Measurements from ENCODE around the gene EFCAB13. TPM values are rescaled to one million over a fixed set of nuclear protein-coding genes. Genes with fewer than 3 reads are reported as not detected.
"Not testable (repeated sequence)": the region's sequence is repeated elsewhere in the genome, so short reads cannot be mapped to it uniquely, and the experiment has no call there.

Gene EFCAB13
- polyA plus RNA-seq, 1 donor from 2014 or later, result 10.2 TPM

DNA sequence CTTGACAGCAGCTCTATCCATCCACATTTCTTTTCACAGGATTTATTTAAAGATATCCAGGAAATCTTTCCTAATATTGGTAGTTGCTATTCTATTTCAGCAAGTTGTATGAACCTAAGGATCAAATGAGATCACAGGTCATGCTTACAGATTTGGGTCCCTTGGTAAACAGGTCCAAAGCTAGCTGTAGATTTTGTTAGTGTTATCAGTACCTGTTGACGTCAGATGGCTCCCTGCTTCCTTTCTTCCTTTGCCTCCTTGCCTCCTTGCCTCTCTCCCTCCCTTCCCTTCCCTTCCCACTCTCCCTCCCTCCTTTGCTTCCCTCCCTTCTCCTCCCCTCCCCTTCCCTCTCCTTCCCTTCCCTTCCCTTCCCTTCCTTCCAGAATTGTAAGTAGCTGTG, 76.6 kb downstream of the EFCAB13 start:
- no peaks in the 10 kb centered on the region for H3K9me3 Mint-ChIP-seq
- no peak overlapping the region for H3K4me3 Mint-ChIP-seq
- H3K27ac Mint-ChIP-seq, result no peak overlapping the region
- H3K36me3 Mint-ChIP-seq, result no peaks in the 10 kb centered on the region
- H3K4me1 Mint-ChIP-seq, result peaks cover 3 to 11% (median 7%) of the 10 kb centered on the region in 3 donors
- H3K27me3 Mint-ChIP-seq, result no peaks in the 10 kb centered on the region

DNA sequence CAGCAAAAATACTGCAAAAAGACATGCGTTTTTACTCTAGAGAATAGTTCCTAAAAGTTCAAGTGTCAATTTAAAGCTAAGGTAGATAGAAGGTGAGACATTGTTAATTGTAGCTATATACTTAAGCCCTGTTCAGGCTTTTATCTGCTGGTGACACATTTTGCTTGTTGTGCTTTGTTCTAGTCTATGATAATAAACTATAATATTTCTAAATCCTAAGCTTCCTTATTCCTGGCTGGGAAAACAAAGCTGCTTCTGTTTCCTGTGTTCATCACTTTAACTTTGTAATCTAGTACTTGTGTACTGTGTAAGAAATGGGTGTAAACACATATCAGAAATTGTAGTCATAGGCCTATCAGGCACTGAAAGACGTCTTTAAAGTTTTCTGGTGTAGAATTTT, 77.3 kb downstream of the EFCAB13 start:
- Mint-ChIP-seq H3K27ac (no peak overlapping the region), H3K4me1 (peaks cover 3 to 11% (median 7%) of the 10 kb centered on the region in 3 donors), H3K27me3 (no peaks in the 10 kb centered on the region), H3K9me3 (no peaks in the 10 kb centered on the region), H3K4me3 (no peak overlapping the region), H3K36me3 (no peaks in the 10 kb centered on the region)

DNA sequence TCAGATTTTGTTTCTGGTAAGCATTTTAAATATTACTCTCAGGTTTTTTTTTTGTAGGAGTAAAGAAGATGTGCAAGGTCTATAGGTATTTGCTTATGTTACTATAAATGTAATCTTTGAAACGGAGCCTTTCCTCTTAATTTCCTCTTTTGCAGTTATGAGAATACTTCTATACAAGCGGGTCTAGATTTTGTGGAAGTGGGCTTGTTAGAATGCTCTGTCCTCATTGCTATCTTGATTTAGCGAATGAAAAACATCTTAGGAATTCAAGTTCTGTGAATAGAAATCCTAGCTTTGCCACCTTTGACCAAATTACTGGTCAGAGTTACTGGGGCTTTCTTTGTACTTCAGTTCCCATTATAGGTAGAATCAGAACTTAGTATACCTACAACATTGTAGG, 80.3 kb downstream of the EFCAB13 start:
- Mint-ChIP-seq H3K27ac (no peak overlapping the region), H3K4me1 (peaks cover 3 to 11% (median 7%) of the 10 kb centered on the region in 3 donors), H3K36me3 (peaks cover 5% of the 10 kb centered on the region), H3K27me3 (no peaks in the 10 kb centered on the region), H3K9me3 (no peaks in the 10 kb centered on the region), H3K4me3 (no peak overlapping the region)

DNA sequence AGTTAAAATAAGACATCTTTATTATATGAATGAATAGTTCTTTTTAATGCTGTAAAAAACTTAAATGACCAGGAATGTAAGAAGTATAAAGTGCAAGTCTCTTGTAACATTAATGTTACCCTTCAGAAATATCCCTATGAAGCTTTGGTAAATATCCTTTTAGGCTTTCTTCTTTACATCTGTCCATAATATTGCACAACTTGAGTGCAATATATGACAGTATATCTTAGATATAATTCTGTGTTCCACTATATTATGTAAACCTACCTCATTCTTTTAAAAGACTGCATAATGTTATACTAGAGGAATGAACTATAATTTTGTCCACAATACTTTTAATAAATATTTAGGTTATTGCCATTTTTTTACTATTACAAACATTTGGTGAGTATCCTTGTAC, 81.1 kb downstream of the EFCAB13 start:
- Mint-ChIP-seq H3K9me3 (no peaks in the 10 kb centered on the region), H3K27ac (no peak overlapping the region), H3K27me3 (no peaks in the 10 kb centered on the region), H3K4me1 (peaks cover 3 to 11% (median 7%) of the 10 kb centered on the region in 3 donors), H3K36me3 (peaks cover 12% of the 10 kb centered on the region), H3K4me3 (no peak overlapping the region)

DNA sequence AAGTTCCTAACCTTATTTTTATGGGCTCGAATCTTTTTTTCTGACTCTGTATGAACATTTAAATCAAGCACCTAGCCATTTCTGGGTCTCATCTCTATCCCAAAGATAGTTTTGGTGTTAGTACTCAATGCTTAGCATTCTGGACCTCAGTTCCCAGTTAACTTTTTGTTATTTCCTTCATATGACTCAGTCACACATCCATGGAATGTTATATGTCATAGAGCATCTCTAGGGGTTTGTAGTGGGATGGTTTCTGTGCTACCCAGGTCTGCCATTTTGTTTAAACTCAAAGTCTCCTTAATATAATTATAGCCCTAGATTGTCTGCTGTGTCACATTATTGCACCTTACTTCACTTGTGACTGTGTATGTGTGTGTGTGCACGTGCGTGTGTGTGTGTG, 90.1 kb downstream of the EFCAB13 start:
- Mint-ChIP-seq H3K4me3 (no peak overlapping the region), H3K27me3 (no peaks in the 10 kb centered on the region), H3K4me1 (no peaks in the 10 kb centered on the region), H3K36me3 (peaks cover 31% of the 10 kb centered on the region), H3K27ac (no peak overlapping the region), H3K9me3 (no peaks in the 10 kb centered on the region)

DNA sequence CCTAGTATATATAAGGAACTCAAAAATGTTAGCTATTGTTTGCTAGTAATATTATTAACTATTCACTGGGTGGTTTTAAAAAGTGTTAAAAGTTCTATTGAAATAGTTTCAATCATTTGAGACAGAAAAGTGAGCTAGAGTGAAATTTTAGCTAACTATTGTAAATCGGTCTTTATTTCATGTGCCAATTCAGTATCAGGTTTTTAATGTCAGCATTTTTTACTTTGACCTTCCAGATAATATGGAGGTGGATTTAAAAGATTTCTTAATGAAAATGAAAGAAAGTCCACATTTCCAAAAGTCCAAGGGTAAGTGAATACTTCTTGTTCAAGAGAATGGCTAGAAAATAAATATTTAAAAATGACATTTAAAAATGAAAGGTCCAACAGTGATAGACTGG, 90.9 kb downstream of the EFCAB13 start:
- no peaks in the 10 kb centered on the region for H3K27me3 Mint-ChIP-seq
- no peak overlapping the region for H3K4me3 Mint-ChIP-seq
- peaks cover 26% of the 10 kb centered on the region for H3K36me3 Mint-ChIP-seq
- H3K27ac Mint-ChIP-seq, result no peak overlapping the region
- no peaks in the 10 kb centered on the region for H3K4me1 Mint-ChIP-seq
- H3K9me3 Mint-ChIP-seq, result no peaks in the 10 kb centered on the region

DNA sequence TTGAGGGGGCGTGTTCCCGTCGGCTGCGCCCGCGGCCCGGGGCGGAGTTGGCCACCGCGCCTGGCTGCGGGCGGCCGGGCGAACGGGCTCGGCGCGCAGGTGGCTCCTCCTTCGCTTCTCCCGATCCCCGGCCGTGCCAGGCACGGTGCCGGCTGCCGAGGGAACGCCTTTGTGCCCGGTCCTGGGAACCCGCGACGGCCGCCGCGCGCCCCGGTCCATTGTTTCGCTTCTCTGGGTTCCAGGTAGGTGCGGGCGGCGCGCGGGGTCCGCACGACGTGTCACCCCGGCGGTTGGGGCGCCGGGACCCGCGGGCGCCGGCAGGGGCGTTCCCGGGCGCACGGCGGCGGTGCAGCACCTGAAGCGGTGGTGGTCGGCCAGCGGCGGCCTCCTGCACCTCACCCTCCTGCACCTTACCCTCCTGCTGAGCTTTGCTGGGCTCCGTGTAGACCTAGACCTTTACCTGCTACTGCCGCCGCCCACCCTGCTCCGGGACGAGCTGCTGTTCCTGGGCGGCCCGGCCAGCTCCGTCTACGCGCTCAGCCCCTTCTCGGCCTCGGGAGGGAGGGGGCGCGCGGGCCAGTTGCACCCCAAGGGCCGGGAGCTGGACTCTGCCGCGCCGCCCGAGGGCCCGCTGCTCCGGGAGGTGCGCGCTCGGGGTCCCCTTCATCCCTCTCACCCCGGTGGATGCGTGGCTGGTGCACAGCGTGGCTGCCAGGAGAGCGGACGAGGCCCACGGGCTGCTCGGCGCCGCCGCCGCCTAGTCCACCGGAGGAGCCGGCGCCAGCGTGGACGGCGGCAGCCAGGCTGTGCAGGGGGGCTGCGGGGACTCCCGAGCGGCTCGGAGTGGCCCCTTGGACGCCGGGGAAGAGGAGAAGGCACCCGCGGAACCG, 99.9 kb downstream of the EFCAB13 start:
- Mint-ChIP-seq H3K27ac (no peak overlapping the region), H3K27me3 (peaks cover 7% of the 10 kb centered on the region), H3K4me1 (peaks cover 0 to 7% (median 3%) of the 10 kb centered on the region in 3 donors), H3K36me3 (peaks cover 11% of the 10 kb centered on the region), H3K9me3 (peaks cover 4 to 5% (median 4%) of the 10 kb centered on the region in 3 donors), H3K4me3 (peak overlapping the region; percentile 29 to 90 (median 70))

DNA sequence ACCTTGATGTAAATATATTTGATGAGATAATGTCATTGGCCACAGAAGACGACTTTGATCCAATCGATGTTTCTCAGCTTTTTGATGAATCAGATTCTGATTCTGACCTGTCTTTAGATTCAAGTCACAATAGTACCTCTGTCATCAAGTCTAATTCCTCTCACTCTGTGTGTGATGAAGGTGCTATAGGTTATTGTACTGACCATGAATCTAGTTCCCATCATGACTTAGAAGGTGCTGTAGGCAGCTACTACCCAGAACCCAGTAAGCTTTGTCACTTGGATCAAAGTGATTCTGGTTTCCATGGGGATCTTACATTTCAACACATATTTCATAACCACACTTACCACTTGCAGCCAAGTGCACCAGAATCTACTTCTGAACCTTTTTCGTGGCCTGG, 101.5 kb downstream of the EFCAB13 start:
- peak overlapping the region in 1 of 4 donors; percentile 28 for H3K4me3 Mint-ChIP-seq
- not testable (repeated sequence) for H3K36me3 Mint-ChIP-seq, H3K27me3 Mint-ChIP-seq, H3K4me1 Mint-ChIP-seq, H3K9me3 Mint-ChIP-seq, H3K27ac Mint-ChIP-seq

DNA sequence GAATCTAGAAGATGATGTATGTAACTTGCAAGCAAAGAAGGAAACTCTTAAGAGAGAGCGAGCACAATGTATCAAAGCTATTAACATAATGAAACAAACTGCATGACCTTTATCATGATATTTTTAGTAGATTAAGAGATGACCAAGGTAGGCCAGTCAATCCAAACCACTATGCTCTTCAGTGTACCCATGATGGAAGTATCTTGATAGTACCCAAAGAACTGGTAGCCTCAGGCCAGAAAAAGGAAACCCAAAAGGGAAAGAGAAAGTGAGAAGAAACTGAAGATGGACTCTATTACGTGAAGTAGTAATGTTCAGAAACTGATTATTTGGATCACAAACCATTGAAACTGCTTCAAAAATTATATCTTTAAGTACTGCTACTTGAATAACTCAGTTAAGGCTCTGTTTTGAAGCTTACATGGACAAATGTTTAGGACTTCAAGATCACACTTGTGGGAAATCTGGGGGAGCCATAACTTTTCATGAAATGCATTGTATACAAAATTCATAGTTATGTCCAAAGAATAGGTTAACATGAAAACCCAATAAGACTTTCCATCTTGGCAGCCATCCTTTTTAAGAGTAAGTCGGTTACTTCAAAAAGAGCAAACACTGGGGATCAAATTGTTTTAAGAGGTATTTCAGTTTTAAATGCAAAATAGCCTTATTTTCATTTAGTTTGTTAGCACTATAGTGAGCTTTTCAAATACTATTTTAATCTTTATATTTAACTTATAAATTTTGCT, 102.3 kb downstream of the EFCAB13 start:
- not testable (repeated sequence) for H3K4me1 Mint-ChIP-seq, H3K27ac Mint-ChIP-seq, H3K9me3 Mint-ChIP-seq, H3K36me3 Mint-ChIP-seq, H3K27me3 Mint-ChIP-seq
- H3K4me3 Mint-ChIP-seq, result peak overlapping the region in 1 of 4 donors; percentile 14

DNA sequence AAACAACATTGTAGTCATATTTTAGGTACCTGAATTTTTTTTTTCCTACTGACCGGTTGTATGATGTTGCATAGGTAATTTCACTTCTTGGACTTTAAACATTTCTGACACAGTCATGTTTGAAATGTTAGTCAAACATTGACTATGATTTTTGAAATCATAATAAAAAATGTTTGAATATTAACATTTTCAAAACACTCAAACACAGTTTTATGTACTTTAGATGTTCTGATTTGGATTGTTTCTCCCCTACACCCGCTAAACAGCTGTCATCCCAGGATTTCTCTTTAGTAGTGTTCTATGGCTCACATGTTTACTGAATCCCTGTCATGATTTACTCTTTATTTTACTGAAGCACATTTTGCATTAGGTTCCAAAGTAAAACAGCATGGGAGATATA, 104.2 kb downstream of the EFCAB13 start:
- H3K27me3 Mint-ChIP-seq, result peaks cover 6% of the 10 kb centered on the region
- no peak overlapping the region for H3K4me3 Mint-ChIP-seq
- H3K36me3 Mint-ChIP-seq, result peaks cover 9% of the 10 kb centered on the region
- H3K27ac Mint-ChIP-seq, result no peak overlapping the region
- H3K9me3 Mint-ChIP-seq, result peaks cover 4 to 5% (median 4%) of the 10 kb centered on the region in 3 donors
- peaks cover 0 to 6% (median 3%) of the 10 kb centered on the region in 3 donors for H3K4me1 Mint-ChIP-seq

DNA sequence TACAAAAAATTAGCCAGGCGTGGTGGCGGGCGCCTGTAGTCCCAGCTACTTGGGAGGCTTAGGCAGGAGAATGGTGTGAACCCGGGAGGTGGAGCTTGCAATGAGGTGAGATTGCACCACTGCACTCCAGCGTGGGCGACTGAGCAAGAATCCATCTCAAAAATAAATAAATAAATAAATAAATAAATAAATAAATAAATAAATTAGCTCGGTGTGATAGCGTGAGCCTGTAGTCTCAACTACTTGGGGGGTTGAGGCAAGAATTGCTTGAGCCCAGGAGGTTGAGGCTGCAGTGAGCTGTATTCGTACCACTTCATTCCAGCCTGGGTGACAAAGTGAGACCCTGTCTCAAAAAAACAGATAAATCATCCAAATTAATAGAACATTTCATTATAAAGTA, 108.5 kb downstream of the EFCAB13 start:
- peaks cover 4 to 21% (median 9%) of the 10 kb centered on the region in 3 donors for H3K9me3 Mint-ChIP-seq
- H3K4me3 Mint-ChIP-seq, H3K27me3 Mint-ChIP-seq, H3K27ac Mint-ChIP-seq: not testable (repeated sequence)
- H3K4me1 Mint-ChIP-seq, result peaks cover 13 to 22% (median 18%) of the 10 kb centered on the region in 3 donors
- H3K36me3 Mint-ChIP-seq, result peaks cover 18% of the 10 kb centered on the region

DNA sequence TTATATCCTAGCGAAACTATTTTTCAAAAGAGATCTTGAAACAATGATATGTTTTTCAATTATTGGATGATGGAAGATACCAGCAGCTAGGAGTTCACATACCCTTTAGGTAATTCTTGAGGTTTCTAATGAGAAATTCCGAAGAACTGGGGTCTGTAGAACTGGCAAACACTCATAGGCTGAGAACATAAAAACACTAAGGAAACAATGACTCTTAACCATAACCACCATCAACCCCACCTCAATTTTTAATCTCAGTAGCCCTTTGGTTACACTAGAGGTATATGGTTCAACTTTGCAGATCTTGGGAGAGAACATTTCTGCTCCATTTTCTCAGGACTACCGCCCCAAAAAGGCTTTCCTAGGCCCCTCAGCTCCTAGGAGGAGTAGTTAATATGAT, 141.4 kb downstream of the EFCAB13 start:
- Mint-ChIP-seq H3K27me3 (no peaks in the 10 kb centered on the region), H3K27ac (no peak overlapping the region), H3K4me1 (peaks cover 0 to 2% (median 0%) of the 10 kb centered on the region in 3 donors), H3K36me3 (peaks cover 4% of the 10 kb centered on the region), H3K9me3 (no peaks in the 10 kb centered on the region), H3K4me3 (no peak overlapping the region)

DNA sequence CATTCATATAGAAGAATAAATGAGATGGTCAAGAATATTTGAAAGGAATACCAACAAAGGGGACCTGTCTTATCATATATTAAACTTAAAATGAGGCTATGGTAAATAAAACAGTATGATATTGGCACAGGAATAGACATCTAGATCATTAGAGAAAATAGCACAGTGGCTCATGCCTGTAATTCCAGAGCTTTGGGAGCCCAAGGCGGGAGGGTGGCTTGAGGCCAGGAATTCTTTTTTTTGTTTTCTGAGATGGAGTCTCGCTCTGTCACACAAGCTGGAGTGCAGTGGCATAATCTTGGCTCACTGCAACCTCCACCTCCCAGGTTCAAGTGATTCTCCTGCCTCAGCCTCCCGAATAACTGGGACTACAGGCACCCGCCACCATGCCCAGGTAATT, 143.2 kb downstream of the EFCAB13 start:
- H3K27ac Mint-ChIP-seq, H3K27me3 Mint-ChIP-seq, H3K36me3 Mint-ChIP-seq, H3K4me3 Mint-ChIP-seq, H3K9me3 Mint-ChIP-seq, H3K4me1 Mint-ChIP-seq: not testable (repeated sequence)

DNA sequence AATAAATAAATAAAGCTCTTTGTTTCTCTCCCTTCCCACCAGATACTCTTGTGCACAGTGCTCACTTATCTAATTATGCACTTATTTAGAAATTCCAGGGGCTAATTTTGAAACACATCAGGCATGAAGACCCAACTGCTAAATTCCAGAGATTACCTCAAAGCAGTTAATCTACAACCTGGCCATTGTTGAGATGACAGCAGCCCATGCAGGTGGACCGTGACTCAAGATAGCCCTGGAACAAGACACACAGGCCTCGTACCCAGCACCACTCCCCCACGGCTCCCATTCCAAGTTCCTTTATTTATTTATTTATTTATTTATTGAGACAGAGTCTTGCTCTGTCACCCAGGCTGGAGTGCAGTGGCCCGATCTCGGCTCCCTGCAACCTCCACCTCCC, 147.1 kb downstream of the EFCAB13 start:
- Mint-ChIP-seq H3K27me3 (no peaks in the 10 kb centered on the region), H3K27ac (no peak overlapping the region), H3K4me1 (no peaks in the 10 kb centered on the region), H3K9me3 (no peaks in the 10 kb centered on the region), H3K36me3 (peaks cover 5% of the 10 kb centered on the region), H3K4me3 (no peak overlapping the region)

DNA sequence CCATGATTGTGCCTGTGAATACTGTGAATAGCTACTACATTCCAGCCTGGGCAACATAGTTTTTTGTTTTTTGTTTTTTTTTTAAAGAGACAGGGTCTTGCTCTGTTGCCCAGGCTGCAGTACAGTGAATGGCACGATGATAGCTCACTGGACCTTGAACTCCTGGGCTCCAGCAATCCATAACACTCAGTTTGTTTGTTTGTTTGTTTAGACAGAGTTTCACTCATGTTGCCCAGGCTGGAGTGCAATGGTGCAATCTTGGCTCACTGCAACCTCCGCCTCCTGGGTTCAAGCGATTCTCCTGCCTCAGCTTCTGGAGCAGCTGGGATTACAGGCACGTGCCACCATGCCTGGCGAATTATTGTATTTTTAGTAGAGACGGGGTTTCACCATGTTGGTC, 148.3 kb downstream of the EFCAB13 start:
- H3K36me3 Mint-ChIP-seq, H3K4me1 Mint-ChIP-seq, H3K27me3 Mint-ChIP-seq, H3K9me3 Mint-ChIP-seq, H3K4me3 Mint-ChIP-seq, H3K27ac Mint-ChIP-seq: not testable (repeated sequence)
